ENCODE data around the gene GPR160.
"Not testable (repeated sequence)": the region's sequence is repeated elsewhere in the genome, so short reads cannot be mapped to it uniquely, and the experiment has no call there.

- TF ChIP-seq THRA (IDR thresholded peaks at IDR 0.05); CTCF (IDR thresholded peaks at IDR 0.05 in 2 of 3, conservative IDR thresholded peaks at IDR 0.05 in 1 of 3; ENCODE audit: insufficient read depth in 2 of 3, low read depth in 1 of 3, low read length in 3 of 3); PATZ1 (CRISPR knock-in tag; IDR thresholded peaks at IDR 0.05; ENCODE audit: borderline replicate concordance); JUND (IDR thresholded peaks at IDR 0.05; ENCODE audit: borderline replicate concordance, low read depth, low read length); JUND (tag; IDR thresholded peaks at IDR 0.05; ENCODE audit: borderline replicate concordance, low read depth, low read length); ZNF592 (IDR thresholded peaks at IDR 0.05); ZNF146 (CRISPR knock-in tag; IDR thresholded peaks at IDR 0.05; ENCODE audit: unreplicated experiment); TBL1XR1 (IDR thresholded peaks at IDR 0.05; ENCODE audit: low read length in 2 of 2); ZNF184 (CRISPR knock-in tag; IDR thresholded peaks at IDR 0.05); YBX1 (IDR thresholded peaks at IDR 0.05): not testable (repeated sequence)
Observed at GRCh38 chr3:170019306-170019705, 18.5 kb upstream of the GPR160 start.

Data from K562 (cell line).